HG02623 (cell line): ENCODE measurements around the gene EXOC1L.

Experiments
- ATAC-seq: cut with Tn5 transposase; IDR thresholded peaks from one replicate; pipeline ENCODE4 v1.9.1; 2021; ENCODE audit warnings: moderate library complexity; ENCODE audit not compliant: unreplicated experiment

EXOC1L gene, protein sequence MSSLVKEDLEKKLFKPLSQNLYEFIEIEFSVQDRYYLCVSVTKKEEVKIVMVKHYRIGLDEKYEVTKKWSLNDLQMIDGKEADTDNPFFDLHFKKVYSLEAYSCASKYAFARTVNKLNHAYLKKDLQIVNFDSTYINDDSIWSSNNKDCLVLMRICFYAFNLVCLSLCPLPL

DNA sequence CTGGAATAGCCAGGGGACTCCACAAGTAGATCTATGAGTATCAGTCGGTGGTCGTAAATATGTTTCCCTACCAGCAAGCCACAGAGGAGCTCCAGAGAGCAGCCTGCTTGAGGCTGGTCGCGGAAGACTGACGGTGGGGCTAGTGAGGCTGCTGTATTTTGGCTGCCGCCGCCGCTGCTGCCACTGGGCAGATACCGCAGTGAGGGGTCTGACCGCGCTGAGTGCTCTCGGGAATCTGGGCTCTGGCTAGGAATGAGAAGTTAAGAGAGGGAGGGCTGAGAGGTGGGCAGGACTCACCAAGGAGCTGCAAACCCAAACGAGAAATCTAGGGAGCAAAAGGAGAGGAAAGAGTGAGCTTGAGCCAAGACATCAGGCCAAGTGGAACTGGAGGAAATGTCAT is at the start of gene EXOC1L:
Gene EXOC1L (plus strand): TSS at position 157 of the 400 bp plus-strand sequence. CDS start 237 bp downstream, at position 394.
- no peak for ATAC-seq

DNA sequence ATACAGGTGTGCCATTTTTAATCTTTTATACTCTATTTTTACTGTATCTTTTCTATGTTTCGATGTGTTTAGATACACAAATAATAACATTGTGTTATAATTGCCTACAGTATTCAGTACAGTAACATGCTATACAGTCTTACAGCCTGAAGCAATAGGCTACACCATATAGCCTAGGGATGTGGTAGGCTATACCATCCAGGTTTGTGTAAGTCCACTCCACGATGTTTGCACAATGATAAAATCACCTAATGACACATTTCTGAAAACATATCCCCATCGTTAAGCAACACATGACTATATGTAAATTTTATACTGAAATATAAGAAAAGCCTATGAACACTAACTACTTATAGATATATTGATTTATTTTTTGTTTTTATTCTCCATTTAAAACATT is 48.9 kb upstream of the EXOC1L start:
- ATAC-seq, result no peak

DNA sequence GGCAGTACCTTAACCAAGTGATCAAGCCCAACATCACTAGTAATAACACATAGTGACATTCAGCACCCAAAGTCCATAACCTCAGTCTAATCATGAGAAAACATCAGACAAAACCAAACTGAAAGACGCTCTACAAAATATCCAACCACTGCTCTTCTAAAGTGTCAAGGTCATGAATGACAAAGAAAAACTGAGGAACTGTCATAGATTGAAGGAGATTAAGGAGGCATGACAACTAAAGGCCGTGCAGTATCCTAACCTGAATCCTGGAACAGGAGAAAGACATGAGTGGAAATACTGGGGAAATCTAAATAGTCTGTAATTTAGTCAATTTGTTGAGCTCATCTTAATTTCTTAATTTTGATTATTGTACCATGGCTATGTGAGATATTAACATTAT is 38.2 kb upstream of the EXOC1L start:
- no peak for ATAC-seq

DNA sequence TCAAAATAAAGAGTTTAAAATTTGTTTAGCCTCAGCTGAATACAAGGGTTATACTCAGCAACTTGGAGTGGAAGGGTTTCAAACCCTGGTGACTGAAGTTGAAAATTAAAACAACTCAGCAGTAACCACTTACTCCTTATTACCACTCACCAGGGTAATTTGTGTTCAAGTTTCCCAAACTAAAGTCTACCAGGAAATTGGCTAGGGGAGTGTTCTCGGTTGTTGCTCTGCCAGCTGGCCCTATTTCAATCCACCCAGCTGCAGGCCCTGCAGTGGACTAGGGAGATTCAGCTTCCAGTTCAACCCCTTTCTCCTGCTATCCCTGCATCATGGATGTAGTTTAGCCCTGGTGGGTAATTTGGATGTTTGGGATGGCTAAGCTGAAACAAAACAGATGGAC is 37.8 kb upstream of the EXOC1L start:
- ATAC-seq, result no peak

DNA sequence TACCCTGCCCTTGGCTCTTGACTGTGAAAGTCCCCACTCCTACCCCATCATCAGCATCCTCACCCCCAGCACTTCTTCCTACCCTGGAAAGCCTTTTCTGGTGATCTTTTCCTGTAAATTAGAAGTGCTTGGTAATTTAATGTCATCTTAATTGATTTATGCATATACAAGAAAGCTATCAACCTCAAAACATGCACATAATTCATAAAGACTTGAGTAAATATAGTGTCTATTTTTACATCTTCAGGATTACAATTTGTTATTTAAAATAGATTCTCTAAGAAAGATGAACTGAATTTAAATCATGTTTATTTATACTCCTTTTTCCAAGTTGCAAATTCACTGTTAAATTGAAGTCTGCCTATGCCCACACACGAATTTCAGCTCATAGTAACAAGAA is 36.0 kb upstream of the EXOC1L start:
- ATAC-seq, result no peak

DNA sequence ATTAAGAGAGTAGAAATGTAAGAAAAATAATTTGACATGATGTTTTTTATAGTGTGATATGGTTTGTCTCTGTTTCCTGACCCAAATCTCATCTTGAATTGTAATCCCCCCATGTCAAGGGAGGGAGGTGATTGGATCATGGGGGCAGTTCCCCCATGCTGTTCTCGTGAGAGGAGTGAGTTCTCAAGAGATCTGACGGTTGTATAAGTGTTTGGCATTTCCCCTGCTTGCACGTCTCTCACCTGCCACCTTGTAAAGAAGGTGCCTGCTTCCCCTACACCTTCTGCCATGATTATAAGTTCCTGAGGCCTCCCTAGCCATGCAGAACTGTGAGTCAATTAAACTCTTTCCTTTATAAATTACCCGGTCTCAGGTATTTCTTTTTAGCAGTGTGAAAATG is 34.8 kb upstream of the EXOC1L start:
- ATAC-seq, result no peak

DNA sequence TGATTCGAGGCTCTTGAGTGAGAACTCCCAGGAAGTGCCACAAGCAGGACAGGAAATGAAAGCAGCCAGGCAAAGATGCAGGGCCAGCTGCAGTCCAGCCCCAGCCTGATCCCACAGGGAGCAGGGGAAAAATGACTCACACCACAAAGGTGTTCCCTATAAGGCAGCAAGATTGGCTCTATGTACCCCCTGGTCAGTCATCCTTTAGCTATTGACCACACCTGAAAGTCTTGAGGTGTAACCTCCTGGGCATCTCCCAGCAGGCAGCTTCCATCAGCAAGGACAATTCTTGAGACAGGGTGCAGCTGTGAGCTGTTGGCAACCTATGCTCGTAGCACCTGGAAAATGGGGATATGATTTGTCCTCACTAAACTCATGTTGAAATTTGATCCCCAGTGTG is 27.9 kb upstream of the EXOC1L start:
- ATAC-seq, result no peak

DNA sequence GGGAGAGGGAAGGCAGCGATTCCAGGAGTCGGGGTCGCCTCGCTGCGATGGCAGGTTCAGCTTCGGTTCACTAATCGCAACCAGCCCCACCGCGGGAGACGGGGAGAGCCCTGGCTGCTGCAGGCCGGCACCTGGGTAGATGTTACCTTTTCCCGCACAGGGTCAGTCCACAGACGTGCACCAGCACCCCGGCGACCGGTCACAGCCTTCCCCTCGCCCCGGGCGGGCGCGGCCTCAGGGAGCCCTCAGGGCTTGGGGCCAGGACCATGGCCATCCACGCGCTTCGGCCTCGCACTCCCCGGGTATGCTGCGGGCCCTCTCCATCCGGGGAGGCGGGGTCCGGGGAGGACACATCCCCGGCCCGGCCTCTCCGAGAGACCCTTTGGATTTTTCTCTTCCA is 26.1 kb upstream of the EXOC1L start:
- ATAC-seq, result no peak

DNA sequence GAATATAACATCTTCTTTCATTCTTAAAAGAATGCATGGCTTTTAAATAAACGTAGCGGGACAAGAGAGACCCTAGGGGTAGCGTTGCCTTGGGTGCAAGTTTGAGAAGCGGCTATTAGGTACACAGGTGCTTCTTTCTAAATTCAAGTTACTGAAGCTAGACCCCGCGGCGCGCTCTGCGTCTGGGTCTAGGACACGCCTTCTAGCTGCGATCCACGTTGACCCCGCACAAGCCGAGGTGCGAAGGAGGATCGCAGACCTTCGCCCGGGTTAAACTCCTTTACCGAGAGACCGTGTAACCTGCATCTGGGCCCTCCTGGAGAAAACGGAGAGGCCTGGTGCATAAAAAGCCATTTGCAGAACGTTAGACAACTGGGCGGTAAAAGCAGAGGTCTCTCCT is 25.5 kb upstream of the EXOC1L start:
- ATAC-seq, result no peak

DNA sequence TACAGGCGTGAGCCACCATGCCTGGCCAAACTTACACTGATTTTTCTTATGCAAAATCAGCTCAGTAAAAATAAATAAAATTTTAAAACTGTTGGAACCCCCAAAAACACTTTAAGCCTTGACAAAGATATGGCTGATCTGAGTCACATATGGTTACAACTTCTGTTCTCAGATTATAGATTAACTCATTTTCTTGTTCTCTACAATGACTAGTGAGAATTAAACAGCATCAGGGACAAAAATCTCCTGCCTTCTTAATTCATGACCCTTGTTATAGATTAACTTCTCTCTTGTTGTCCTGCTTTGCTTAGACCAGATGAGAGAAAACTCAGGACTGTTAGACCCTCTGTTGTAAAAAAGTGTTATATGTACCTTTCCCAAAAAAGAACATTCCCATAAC is 24.2 kb upstream of the EXOC1L start:
- ATAC-seq, result no peak

DNA sequence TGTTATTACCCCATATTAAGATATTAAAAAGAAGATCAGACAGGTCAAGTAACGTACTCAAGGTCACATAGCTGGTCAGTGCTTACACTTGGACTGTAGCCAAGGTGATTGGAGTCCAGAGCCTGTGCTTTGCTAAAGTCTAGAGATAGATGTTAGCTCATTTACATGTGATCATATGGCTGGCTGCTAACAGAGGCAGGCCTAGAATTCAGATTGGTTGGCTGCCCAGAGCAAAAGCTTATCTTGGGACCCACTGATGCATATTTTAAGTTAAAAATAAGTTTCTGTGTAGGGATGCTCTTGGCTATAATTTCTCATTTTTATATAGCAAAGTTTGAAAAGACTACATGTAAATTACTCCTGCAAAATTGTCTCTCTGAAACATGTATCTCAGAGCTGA is 18.1 kb upstream of the EXOC1L start:
- ATAC-seq, result no peak

DNA sequence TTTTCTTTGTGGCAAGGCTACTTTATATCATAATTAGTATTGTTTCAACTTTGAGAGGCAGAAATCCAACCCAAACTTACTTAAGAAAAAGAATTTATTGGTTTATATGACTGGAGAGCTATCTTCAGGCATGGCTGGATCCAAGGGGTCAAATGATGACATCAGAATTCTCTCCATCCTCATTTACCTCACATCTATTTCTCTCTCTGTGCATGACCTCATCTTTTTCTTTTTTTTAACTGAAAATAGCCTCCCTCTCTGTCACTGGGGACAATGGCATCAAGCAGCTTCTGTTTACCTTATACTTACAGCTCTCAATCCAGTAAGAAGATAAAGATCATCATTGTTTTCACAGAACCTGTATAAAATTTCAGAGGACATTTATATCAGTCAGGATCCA is 12.0 kb upstream of the EXOC1L start:
- no peak for ATAC-seq

DNA sequence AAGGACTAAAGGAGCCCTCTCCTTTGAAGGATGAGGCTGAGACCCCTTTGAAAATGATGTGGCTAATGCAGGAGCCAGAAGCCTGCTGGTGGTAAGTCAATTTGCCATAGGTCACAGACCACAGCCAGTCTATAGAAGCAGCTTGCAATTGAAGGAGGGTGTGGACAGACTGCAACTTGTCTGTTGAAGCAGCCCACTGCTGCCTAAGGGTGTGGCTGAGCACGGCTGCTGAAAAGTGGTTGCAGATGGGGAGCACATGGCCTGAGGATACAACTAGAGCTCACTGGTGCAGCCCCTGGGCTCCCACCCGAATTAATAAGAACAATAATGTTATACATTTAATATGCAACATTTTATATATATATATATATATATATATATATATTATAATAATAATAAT is 11.4 kb upstream of the EXOC1L start:
- ATAC-seq, result no peak

DNA sequence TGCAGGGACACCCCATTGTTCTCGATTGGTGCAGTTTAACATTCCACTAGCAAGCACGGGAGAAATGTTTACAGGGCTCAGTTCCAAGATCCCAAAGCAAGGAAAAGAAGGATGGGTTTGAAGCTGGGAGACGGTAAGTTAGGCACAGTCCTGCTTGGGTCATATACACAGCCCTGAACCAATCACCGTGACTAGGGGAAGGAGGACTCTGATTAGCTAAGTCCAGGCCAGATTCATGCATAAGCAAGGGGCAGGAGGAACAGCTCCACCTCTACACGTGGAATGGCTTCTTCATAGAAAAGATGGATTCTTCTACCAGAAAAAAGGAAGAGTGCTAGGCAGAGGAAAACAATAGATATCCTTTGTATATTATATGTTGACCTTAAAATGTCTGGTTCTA is 11.0 kb upstream of the EXOC1L start:
- no peak for ATAC-seq

DNA sequence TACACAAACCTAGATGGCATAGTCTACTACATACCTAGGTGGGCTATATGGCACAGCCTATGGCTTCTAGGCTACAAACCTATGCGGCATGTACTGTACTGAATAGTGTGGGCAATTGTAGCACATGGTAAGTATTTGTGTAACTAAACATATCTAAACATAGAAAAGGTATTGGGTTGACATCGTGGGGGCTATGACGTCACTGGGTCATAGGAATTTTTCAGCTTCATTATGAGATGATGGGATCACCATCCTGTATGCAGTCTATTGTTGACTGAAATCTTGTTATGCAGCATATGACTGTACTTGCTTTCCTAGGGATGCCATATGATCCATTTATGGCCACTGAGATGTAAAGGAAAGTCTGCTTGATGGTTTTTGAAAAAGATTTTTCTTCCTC is 1.9 kb upstream of the EXOC1L start:
- ATAC-seq, result no peak

DNA sequence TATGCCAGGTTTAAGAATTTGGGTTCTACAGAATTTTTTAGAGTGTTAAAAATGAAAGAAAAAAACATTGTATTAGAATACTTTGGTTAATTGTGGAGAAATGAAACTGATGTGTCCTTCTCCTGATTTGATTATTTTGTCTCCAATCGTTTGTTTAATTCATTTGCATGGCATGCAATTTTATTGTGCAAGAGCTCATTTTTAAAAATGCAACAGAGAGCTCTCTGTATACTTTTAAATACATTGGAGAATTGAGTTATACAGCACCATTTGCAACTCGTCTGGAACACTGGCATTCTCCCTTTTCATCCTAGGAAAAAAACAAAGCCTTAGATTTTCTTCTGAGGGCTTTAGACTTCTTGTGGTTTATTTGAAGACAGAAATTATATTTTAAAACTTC is 689 bp downstream of the EXOC1L start:
- ATAC-seq, result no peak

DNA sequence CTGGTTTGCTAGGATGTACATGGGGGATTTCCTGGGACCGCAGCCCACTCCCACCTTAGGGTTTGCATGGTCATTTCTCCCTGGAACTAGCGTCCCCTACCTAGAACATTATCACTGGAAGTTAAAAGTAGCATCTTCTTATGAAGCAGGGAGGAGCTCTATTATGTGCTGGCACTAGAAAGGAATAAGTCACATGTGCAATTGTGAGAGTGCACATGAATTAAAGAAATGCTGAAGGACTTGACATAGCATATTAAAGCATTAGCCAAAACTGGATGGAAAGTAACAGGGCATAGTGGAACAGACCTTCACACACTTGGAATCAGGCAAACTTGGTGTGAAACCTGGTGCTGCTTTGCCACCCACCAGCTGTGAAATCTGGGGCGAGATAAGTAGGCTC is 2.7 kb downstream of the EXOC1L start:
- ATAC-seq, result no peak

DNA sequence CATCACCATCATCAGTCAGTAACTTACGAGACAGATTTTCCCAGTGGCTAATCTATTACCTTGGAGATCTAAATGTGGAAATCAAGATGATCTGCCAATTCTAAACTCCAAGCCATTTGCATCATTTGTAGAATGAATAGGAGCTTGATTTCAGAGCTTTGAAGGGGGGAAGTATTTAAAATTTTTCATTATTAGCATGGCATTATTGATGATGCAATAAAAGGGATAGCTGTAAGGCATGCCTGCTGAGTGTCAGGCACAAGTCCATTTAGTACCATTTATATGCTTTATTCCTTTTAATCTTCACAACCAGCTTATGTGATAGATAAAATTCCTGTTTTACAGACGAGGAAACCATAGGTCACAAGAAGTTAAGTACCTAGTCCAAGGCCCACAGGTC is 5.3 kb downstream of the EXOC1L start:
- ATAC-seq, result no peak

DNA sequence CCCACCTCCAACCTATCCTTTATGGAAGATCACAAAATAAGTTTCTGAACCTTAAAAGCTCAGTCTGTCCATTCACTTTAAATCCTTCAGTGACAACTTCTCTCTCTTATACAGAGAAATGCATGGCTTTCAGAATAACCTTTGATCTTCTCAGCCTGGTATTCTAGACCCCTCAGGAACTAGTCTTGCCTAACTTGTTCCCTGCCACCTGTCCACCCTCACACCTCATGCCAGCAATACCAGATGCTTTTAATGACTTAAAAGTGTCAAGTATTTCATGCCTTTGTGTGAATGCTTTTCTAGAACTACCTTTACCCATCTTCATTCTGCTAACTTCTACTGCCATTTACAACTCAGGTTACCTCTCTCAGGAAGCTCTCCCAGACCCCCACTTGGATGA is 7.4 kb downstream of the EXOC1L start:
- no peak for ATAC-seq

DNA sequence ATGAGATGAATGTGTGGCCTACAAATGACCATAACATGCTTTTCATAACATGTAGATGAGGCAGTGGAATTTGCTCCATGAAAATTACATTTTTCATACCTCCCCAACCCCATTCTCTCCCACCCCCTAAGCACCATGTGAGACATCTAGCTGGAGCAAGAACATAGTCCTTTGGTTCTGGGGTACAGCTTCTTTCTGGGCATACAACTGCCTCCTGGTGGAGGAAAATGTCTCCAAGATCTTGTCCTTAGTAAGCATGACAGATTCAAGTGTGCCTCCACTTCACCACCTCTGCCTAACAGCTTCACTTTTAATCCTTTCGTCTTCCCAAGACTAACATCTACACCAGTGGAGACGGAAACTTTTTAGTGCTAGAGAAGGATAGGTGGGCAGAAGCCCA is 8.0 kb downstream of the EXOC1L start:
- no peak for ATAC-seq

DNA sequence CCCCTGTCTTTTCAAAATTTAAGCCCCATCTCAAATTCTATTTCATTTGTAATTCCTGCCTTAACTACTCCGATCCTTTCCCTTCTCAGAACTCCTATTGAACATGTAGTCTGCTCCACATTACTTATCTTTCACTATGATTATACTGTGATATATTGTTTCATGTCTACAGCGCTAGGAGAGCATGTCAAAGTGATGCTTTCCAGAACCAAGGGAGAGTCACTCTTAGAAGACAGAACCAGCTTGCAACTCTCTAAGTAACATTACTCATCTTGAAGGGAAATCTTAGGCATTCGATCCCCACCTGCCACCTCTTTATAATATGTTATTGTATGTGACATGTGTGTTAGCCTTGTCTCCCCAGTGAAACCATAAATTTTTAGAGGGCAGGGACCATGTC is 10.5 kb downstream of the EXOC1L start:
- ATAC-seq, result no peak

DNA sequence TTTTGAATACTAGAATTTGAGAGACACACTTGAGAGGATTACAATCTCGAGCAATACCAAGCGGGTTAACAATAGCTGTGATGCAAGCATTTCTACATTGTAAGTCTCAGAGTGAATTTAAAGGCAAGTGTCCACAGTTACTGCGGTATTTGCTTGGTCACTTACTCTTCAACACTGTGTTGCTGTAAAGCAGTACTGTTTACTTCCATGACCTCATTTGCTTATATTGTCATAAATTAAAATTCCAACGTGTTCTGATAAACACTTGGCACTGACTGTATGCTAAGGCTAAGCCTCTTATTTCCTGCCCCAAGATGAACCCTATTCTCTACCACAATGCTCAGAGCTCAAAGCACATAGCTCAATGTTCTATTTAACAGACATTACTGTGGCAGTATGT is 11.1 kb downstream of the EXOC1L start:
- ATAC-seq, result no peak

DNA sequence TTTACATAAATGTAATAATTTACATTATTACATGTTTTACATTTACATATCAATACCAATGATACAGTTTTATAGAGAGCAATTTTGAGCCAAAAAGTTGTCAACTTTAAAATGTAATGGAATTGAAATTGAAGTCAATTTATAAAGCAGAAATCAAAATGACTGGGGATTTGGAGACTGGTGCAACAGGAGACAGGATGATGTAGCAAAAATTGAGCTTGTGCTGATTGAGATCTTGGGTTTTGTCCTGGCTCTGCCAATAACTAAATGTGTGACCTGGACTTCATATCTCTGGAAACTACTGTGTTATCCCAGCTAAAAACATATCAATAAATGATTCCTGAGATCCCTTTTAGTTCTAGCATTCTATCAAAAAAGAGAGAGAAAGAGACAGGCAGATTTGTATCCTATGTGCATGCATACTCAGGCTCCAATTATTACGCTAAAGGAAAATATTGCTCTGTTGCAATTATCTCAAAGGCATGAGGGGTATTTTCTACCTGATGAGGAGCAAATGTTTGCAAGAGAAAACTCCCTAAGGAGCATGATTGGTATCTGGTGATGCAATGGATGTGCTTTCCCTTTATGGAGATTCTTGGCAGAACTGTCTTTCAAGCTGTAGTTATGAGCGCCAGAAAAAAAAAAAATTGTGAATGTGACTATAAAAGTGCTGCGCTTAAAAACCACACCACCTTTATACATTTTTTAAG is 14.7 kb downstream of the EXOC1L start:
- no peak for ATAC-seq
